GM12801 (cell line): ENCODE results near the gene ARL15.

Experiments used
- CTCF ChIP-seq: IDR thresholded peaks from one replicate; pipeline ENCODE4 v1.5.1; 2011; ENCODE audit warnings: control low read depth; ENCODE audit not compliant: insufficient read length; ENCODE audit errors: extremely low read depth

The ARL15 gene

GRCh38 chr5:54159153-54159892, 151.1 kb downstream of the ARL15 start:
- TF ChIP-seq CTCF, result no peak

GRCh38 chr5:54156577-54156976, 153.8 kb downstream of the ARL15 start:
- no peak for TF ChIP-seq CTCF

GRCh38 chr5:54150841-54151240, 159.5 kb downstream of the ARL15 start:
- no peak for TF ChIP-seq CTCF

- TF ChIP-seq CTCF, result no peak
Measured at GRCh38 chr5:54148858-54149257, 161.5 kb downstream of the ARL15 start.

- TF ChIP-seq CTCF, result no peak
Measured at GRCh38 chr5:54148067-54148845, 162.1 kb downstream of the ARL15 start.

GRCh38 chr5:54146916-54147315, 163.5 kb downstream of the ARL15 start:
- TF ChIP-seq CTCF, result no peak

- no peak for TF ChIP-seq CTCF
Measured at GRCh38 chr5:54146390-54146789, 164.0 kb downstream of the ARL15 start.
